Transverse colon (tissue), 4 donors: ENCODE data around the gene PCBD1. TPM values are rescaled to one million over a fixed set of nuclear protein-coding genes. Genes with fewer than 3 reads are reported as not detected.

Source experiments
- DNase-seq: peaks from one replicate; pipeline ENCODE4 v3.0.0-alpha.2; 2019
- H3K27ac ChIP-seq, 4 donors: fragments of 200-600 bp; sonication (generic); 2 replicates each; pipeline ENCODE4 v1.5.1; 2016 to 2018; ENCODE audit warnings: inconsistent platforms in 4 of 4
- H3K27me3 ChIP-seq: fragments of 200-600 bp; sonication (generic); 2 replicates; pipeline ENCODE4 v1.5.1; 2017; ENCODE audit warnings: inconsistent platforms
- H3K36me3 ChIP-seq, 4 donors: fragments of 200-600 bp; sonication (generic); 2 replicates each; pipeline ENCODE4 v1.5.1; 2017 to 2019; ENCODE audit warnings: inconsistent platforms in 4 of 4
- H3K4me1 ChIP-seq, 4 donors: fragments of 200-600 bp; sonication (generic); 2 replicates each; pipeline ENCODE4 v1.5.1; 2017 to 2020; ENCODE audit warnings: inconsistent platforms in 4 of 4
- H3K4me3 ChIP-seq, 4 donors: fragments of 200-600 bp; sonication (generic); 1 replicate in 1 of 4; 2 replicates in 3 of 4; pipeline versions ENCODE4 v1.5.1 to v1.6.1; 2017 to 2019; ENCODE audit warnings: inconsistent platforms in 4 of 4
- H3K9me3 ChIP-seq, 2 donors: fragments of 200-600 bp; sonication (generic); 2 replicates each; pipeline ENCODE4 v1.5.1; 2017 to 2019; ENCODE audit warnings: inconsistent platforms in 2 of 2
- CTCF ChIP-seq, 5 experiments: fragments of 200-600 bp in 3 of 5; fragments of 450-650 bp in 2 of 5; sonication (generic) in 3 of 5; IDR thresholded peaks; 1 replicate in 2 of 5; 2 replicates in 3 of 5; pipeline ENCODE4 v1.5.1; 2016 to 2017; ENCODE audit warnings: antibody characterized with exemption in 5 of 5, inconsistent platforms in 3 of 5, mild to moderate bottlenecking in 2 of 5, moderate library complexity in 1 of 5
- EP300 ChIP-seq: sonication (generic); formaldehyde crosslinking; IDR thresholded peaks from one replicate; pipeline ENCODE4 v1.6.1; 2017; ENCODE audit warnings: antibody characterized with exemption, low read depth
- POLR2A ChIP-seq: fragments of 450-650 bp; IDR thresholded peaks from one replicate; pipeline ENCODE4 v1.6.1; 2016; ENCODE audit warnings: antibody characterized with exemption, mild to moderate bottlenecking, moderate library complexity
- POLR2AphosphoS5 ChIP-seq, 3 donors: sonication (generic); formaldehyde crosslinking; IDR thresholded peaks; one replicate each; pipeline ENCODE4 v1.6.1; 2016; ENCODE audit warnings: antibody characterized with exemption in 3 of 3
- WGBS, 2 donors: methylation state at CpG; one replicate each; pipeline ENCODE4 v1.1.5; 2018; ENCODE audit warnings: low coverage in 1 of 2; 5-methylcytosine and 5-hydroxymethylcytosine counted together
- in situ Hi-C, 4 donors: fragments of 200-750 bp; cut with MboI; loops; one replicate each; pipeline versions ENCODE4 v1.15.0 to v1.15.1; 2017; ENCODE audit warnings: low sequenced_read_pairs in 3 of 4, low pct_ligation_motif_present in 1 of 4, low pct_unique_long_range_greater_than_20kb in 1 of 4
- intact Hi-C: fragments of 100-400 bp; cut with DNase I; formaldehyde crosslinking; loops from one replicate; pipeline ENCODE4 v1.15.1; 2023; ENCODE audit warnings: low total_unique reads
- total RNA-seq, 4 donors: library from RNA; depleted of rRNA; stranded (reverse); fragments of >200 nt; gene quantifications; one replicate each; pipeline ENCODE4 v1.1.0, GENCODE V29; 2016

Gene PCBD1
- total RNA-seq, 4 donors from 2014 or later = 21.7 to 69.6 (median 44.8) TPM

- H3K27me3 ChIP-seq = no peaks in the 10 kb centered on the region
- in situ Hi-C loops = no loop called here
- WGBS, 2 donors = 80% methylated on average over 5 of the region's 5 CpGs; no CpG with 5 or more reads in 1 of the 2 donors
- no peaks in the 10 kb centered on the region for H3K9me3 ChIP-seq
- no peak for TF ChIP-seq POLR2A
- no peak for TF ChIP-seq EP300
- no peak for TF ChIP-seq POLR2AphosphoS5 (IDR thresholded peaks at IDR 0.05)
- no peak for TF ChIP-seq CTCF (IDR thresholded peaks at IDR 0.05)
- intact Hi-C loops = no loop called here
- H3K4me1 ChIP-seq = peaks cover 0 to 8% (median 4%) of the 10 kb centered on the region in 4 donors
- DNase-seq = no peak
- H3K27ac ChIP-seq = no peak overlapping the region
- H3K36me3 ChIP-seq = no peaks in the 10 kb centered on the region
- H3K4me3 ChIP-seq = no peak overlapping the region
These were observed 24.2 kb upstream of the PCBD1 start for GRCh38 chr10:70912556-70912955.

GRCh38 chr10:70911386-70911785 lies 23.0 kb upstream of the PCBD1 start:
- no peak for DNase-seq
- no peak overlapping the region for H3K27ac ChIP-seq
- H3K9me3 ChIP-seq = no peaks in the 10 kb centered on the region
- intact Hi-C loops = no loop called here
- H3K4me3 ChIP-seq = no peak overlapping the region
- peaks cover 4 to 18% (median 10%) of the 10 kb centered on the region in 4 donors for H3K4me1 ChIP-seq
- no peaks in the 10 kb centered on the region for H3K27me3 ChIP-seq
- 87% methylated on average over 3 of the region's 4 CpGs; no CpG with 5 or more reads in 1 of the 2 donors for WGBS, 2 donors
- TF ChIP-seq CTCF (IDR thresholded peaks at IDR 0.05) (no peak), POLR2A (no peak), POLR2AphosphoS5 (IDR thresholded peaks at IDR 0.05) (no peak), EP300 (no peak)
- H3K36me3 ChIP-seq = no peaks in the 10 kb centered on the region
- in situ Hi-C loops = no loop called here

- no peaks in the 10 kb centered on the region for H3K36me3 ChIP-seq
- in situ Hi-C loops (no loop called here), intact Hi-C loops (no loop called here)
- H3K27ac ChIP-seq = no peak overlapping the region
- 93% methylated on average over 16 of the region's 16 CpGs; no CpG with 5 or more reads in 1 of the 2 donors for WGBS, 2 donors
- no peaks in the 10 kb centered on the region for H3K9me3 ChIP-seq
- H3K4me3 ChIP-seq = no peak overlapping the region
- no peak for DNase-seq
- H3K4me1 ChIP-seq = peaks cover 4 to 18% (median 10%) of the 10 kb centered on the region in 4 donors
- TF ChIP-seq POLR2A = no peak
- TF ChIP-seq EP300 = no peak
- TF ChIP-seq POLR2AphosphoS5 (IDR thresholded peaks at IDR 0.05) = no peak
- TF ChIP-seq CTCF (IDR thresholded peaks at IDR 0.05) = no peak
- no peaks in the 10 kb centered on the region for H3K27me3 ChIP-seq
These were observed 22.3 kb upstream of the PCBD1 start for GRCh38 chr10:70910486-70911341.

- H3K9me3 ChIP-seq = no peaks in the 10 kb centered on the region
- intact Hi-C loops (no loop called here), in situ Hi-C loops (loop anchor here in 1 of 4 donors (10.0 kb wide), 1 partner anchor 295 kb away; no protein-coding TSS in a partner anchor)
- no peak overlapping the region for H3K4me3 ChIP-seq
- H3K27ac ChIP-seq = no peak overlapping the region
- WGBS, 2 donors = 88 to 100% methylated on average over 1 to 9 of the region's 9 CpGs
- TF ChIP-seq POLR2A = no peak
- no peak for TF ChIP-seq POLR2AphosphoS5 (IDR thresholded peaks at IDR 0.05)
- TF ChIP-seq EP300 = no peak
- TF ChIP-seq CTCF (IDR thresholded peaks at IDR 0.05) = no peak
- H3K36me3 ChIP-seq = no peaks in the 10 kb centered on the region
- no peaks in the 10 kb centered on the region for H3K27me3 ChIP-seq
- peaks cover 4 to 18% (median 10%) of the 10 kb centered on the region in 4 donors for H3K4me1 ChIP-seq
- no peak for DNase-seq
These were observed 21.1 kb upstream of the PCBD1 start for GRCh38 chr10:70909326-70909935.
